ENCODE results near the gene C1orf87.

GRCh38 chr1:60111118-60111517 is 37.5 kb upstream of the C1orf87 start:
- TF ChIP-seq CTCF (conservative IDR thresholded peaks at IDR 0.05 in 1 of 2, IDR thresholded peaks at IDR 0.05 in 1 of 2; ENCODE audit: low read depth in 1 of 2, low read length in 2 of 2) (no peak), EZH2 (IDR thresholded peaks at IDR 0.05; ENCODE audit: low read length, missing control alignments) (no peak)

Measured in fibroblast of lung (primary cell).